Duodenal mucosa (tissue), 2 donors: ENCODE results near the gene REV1.
"Not testable (repeated sequence)": the region's sequence is repeated elsewhere in the genome, so short reads cannot be mapped to it uniquely, and the experiment has no call there.

Experiments
- H3K27ac ChIP-seq: one replicate; pipeline ENCODE4 v1.7.0; 2013; ENCODE audit warnings: low read depth, low read length
- H3K27me3 ChIP-seq, 2 donors: one replicate each; pipeline ENCODE4 v1.7.0; 2013; ENCODE audit warnings: low read length in 2 of 2, control low read depth in 1 of 2; ENCODE audit not compliant: insufficient read depth in 2 of 2, control insufficient read depth in 1 of 2
- H3K36me3 ChIP-seq, 2 donors: one replicate each; pipeline ENCODE4 v1.7.0; 2013; ENCODE audit warnings: low read length in 2 of 2, control low read depth in 1 of 2; ENCODE audit not compliant: insufficient read depth in 2 of 2, control insufficient read depth in 1 of 2
- H3K4me1 ChIP-seq, 2 donors: one replicate each; pipeline ENCODE4 v1.7.0; 2013; ENCODE audit warnings: low read length in 2 of 2, control low read depth in 1 of 2; ENCODE audit not compliant: insufficient read depth in 2 of 2, control insufficient read depth in 1 of 2
- H3K4me3 ChIP-seq, 2 donors: one replicate each; pipeline ENCODE4 v1.7.0; 2013; ENCODE audit warnings: low read length in 2 of 2, low read depth in 1 of 2
- H3K9ac ChIP-seq, 2 donors: one replicate each; pipeline ENCODE4 v1.7.0; 2013; ENCODE audit warnings: low read length in 2 of 2, low read depth in 1 of 2
- H3K9me3 ChIP-seq, 2 donors: one replicate each; pipeline ENCODE4 v1.7.0; 2013; ENCODE audit warnings: low read length in 2 of 2, control low read depth in 1 of 2; ENCODE audit not compliant: control insufficient read depth in 1 of 2

REV1 gene

GRCh38 chr2:99504844-99505584 is 15.2 kb upstream of the REV1 start:
- Histone ChIP-seq H3K9me3 (no peaks in the 10 kb centered on the region), H3K27ac (no peak overlapping the region)

DNA sequence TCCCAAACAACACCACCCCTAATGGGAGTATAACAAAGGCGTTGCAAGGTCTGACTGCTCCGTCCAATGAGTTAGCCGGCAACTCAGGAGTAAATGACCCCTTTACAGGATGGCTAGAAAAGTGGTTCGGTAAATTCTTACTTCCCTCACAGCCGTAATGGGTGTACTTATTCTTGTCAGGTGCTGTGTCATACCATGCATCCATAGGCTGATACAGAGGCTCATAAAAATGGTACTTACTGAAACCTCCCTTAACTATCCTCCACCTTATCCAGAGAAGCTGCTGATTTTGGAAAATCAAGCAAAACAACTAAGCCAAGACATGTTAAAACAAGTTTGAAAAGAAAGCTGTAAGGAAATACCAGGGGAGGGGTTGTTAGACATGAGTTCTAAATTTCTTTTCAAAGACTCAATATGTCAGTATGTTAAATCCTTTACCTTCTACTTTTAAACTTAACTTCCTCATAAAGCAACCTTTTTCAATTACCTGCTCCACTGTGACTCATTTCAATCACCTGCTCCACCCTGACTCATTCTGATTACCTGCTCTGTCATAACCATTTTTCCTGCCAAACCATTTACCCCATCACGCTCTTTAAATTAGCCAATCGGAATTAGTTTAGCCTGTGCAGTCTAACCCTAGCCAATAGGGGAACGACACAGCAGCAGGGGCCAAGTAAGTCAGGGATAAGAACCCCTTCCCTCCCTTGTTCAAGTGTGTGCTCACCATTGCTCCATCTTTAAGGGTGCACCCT is 14.0 kb upstream of the REV1 start:
- H3K4me3 ChIP-seq, H3K9ac ChIP-seq, H3K9me3 ChIP-seq, H3K27me3 ChIP-seq, H3K36me3 ChIP-seq, H3K4me1 ChIP-seq, H3K27ac ChIP-seq: not testable (repeated sequence)

More at GRCh38 chr2:99504844-99505584, 15.2 kb upstream of the REV1 start:
- no peak overlapping the region for H3K4me3 ChIP-seq
- peaks cover 0 to 4% of the 10 kb centered on the region in 2 donors for H3K4me1 ChIP-seq
- H3K9ac ChIP-seq, result no peak overlapping the region
- H3K36me3 ChIP-seq, result no peaks in the 10 kb centered on the region
- no peaks in the 10 kb centered on the region for H3K27me3 ChIP-seq

- no peaks in the 10 kb centered on the region for H3K36me3 ChIP-seq
- H3K27ac ChIP-seq, result no peak overlapping the region
- no peak overlapping the region for H3K9ac ChIP-seq
- peaks cover 5 to 6% of the 10 kb centered on the region in 2 donors for H3K4me1 ChIP-seq
- H3K27me3 ChIP-seq, result no peaks in the 10 kb centered on the region
- H3K9me3 ChIP-seq, result no peaks in the 10 kb centered on the region
- H3K4me3 ChIP-seq, result no peak overlapping the region
Measured at GRCh38 chr2:99496021-99496420, 6.2 kb upstream of the REV1 start.

GRCh38 chr2:99495115-99495860 is 5.5 kb upstream of the REV1 start:
- Histone ChIP-seq H3K4me3 (no peak overlapping the region), H3K27ac (no peak overlapping the region), H3K4me1 (peaks cover 11 to 12% of the 10 kb centered on the region in 2 donors), H3K27me3 (no peaks in the 10 kb centered on the region), H3K9me3 (no peaks in the 10 kb centered on the region), H3K36me3 (no peaks in the 10 kb centered on the region), H3K9ac (no peak overlapping the region)

- Histone ChIP-seq H3K27me3 (no peaks in the 10 kb centered on the region), H3K27ac (no peak overlapping the region), H3K9me3 (no peaks in the 10 kb centered on the region), H3K36me3 (no peaks in the 10 kb centered on the region), H3K4me3 (no peak overlapping the region), H3K9ac (no peak overlapping the region), H3K4me1 (peaks cover 11 to 19% of the 10 kb centered on the region in 2 donors)
Measured at GRCh38 chr2:99492721-99493120, 2.9 kb upstream of the REV1 start.

DNA sequence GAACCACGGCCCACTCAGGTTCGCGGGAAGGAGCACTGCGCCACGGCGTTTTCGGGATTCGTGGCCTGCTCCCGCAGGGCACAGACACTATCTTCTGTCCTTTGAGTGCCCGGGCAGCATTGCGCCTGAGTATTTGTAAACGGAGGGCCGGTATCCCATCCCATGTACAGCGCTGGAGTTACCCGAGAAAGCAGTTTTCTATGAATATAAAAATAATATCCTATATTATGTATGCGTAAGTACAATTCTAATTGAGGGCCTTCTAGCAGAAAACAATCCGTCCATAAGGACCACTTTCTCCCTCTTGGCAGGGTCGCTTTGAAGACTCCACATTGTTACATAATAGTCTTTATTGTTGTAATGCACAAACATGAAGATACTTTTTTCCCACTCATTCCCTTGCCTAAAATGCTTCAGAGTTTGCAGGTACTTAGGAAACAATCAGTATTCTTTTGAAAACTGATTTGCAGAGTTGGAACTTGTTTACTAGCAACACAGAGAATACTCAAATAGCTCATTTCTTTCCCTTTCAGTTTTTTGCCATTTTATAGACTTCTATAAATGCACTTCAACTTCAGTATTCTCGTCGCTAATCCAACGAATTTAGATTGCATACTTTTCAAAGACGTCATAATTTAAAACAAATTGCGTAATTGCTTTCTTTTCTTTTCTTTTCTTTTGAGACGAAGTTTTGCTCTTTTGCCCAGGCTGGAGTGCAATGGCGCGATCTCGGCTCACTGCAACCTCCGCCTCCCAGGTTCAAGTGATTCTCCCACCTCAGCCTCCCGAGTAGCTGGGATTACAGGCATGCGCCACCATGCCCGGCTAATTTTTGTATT is 1.0 kb upstream of the REV1 start:
- peak overlapping the region; percentile 74 to 89 for H3K4me3 ChIP-seq
- H3K9ac ChIP-seq, result peak overlapping the region; percentile 63 to 78
- H3K36me3 ChIP-seq, result no peaks in the 10 kb centered on the region
- peak overlapping the region; percentile 71 for H3K27ac ChIP-seq
- H3K4me1 ChIP-seq, result peaks cover 16 to 23% of the 10 kb centered on the region in 2 donors
- H3K9me3 ChIP-seq, result no peaks in the 10 kb centered on the region
- no peaks in the 10 kb centered on the region for H3K27me3 ChIP-seq

DNA sequence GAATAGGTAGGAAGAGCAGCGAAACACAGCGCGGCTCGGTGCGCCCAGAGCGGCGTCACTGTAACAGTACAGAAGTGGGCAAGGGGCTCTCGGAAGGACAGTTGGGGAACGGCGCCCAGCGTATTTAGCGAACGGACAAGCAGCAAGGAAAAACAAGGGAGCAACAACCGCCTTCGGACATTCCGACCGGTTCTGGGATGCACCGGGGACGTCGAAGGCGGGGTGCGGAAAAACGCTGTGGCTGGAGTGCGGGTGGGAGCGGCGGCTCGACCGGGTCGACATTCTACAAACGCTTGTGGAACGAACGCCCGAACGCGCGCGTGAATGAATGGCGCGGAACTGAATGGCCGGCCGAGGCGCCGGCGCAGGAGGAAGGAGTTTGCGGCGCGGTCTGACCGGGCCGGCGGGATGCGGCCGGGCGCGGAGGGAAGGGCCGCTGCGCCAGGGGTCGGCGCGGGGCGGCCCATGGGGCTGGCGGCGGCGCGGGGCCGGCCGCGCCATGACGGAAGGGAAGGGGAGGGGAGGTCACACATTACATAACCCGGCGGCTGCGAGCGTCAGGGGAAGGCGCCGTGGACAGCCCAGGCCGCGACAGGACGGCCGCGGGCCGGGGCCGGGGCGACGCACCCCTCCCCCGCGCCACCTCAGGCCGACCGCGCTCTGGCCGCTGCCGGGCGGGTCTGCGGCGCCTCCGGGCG is 605 bp downstream of the REV1 start:
- no peaks in the 10 kb centered on the region for H3K9me3 ChIP-seq
- no peaks in the 10 kb centered on the region for H3K36me3 ChIP-seq
- H3K4me1 ChIP-seq, result peaks cover 15 to 23% of the 10 kb centered on the region in 2 donors
- H3K27me3 ChIP-seq, result no peaks in the 10 kb centered on the region
- H3K27ac ChIP-seq, result peak overlapping the region; percentile 71
- H3K9ac ChIP-seq, result peak overlapping the region; percentile 73
- H3K4me3 ChIP-seq, result peak overlapping the region; percentile 85 to 87

DNA sequence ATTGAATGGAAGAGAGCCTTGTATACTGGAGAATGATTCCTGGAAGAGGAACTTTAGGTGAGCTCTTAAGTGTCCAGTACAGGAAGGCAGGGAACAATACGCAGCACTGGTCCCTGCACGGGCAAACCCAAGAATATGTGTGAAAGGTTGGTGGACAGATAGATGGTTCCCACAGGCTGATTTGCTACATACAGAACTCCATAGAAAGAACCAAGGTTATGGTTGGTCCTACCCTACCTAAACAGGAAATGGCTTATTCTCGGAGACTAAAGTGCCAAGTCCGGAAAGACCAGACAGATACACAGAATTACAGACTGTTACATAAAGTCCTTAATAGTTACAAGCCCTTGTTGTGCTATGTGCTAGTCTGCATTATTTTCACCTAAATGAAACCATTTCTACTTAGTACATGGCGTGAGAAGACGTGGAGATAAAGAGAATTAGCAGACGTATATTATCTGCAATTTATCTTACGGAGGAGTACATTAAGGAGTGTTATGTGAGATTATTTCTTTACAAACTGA is 1.2 kb downstream of the REV1 start:
- Histone ChIP-seq H3K9me3 (no peaks in the 10 kb centered on the region), H3K27ac (peak overlapping the region; percentile 71), H3K27me3 (no peaks in the 10 kb centered on the region), H3K9ac (peak overlapping the region; percentile 73), H3K36me3 (no peaks in the 10 kb centered on the region), H3K4me3 (peak overlapping the region; percentile 85 to 87), H3K4me1 (peaks cover 15 to 23% of the 10 kb centered on the region in 2 donors)

- H3K9me3 ChIP-seq, result no peaks in the 10 kb centered on the region
- no peak overlapping the region for H3K4me3 ChIP-seq
- H3K4me1 ChIP-seq, result peaks cover 15 to 23% of the 10 kb centered on the region in 2 donors
- H3K36me3 ChIP-seq, result no peaks in the 10 kb centered on the region
- no peak overlapping the region for H3K27ac ChIP-seq
- H3K9ac ChIP-seq, result no peak overlapping the region
- no peaks in the 10 kb centered on the region for H3K27me3 ChIP-seq
Measured at GRCh38 chr2:99487906-99488305, 1.9 kb downstream of the REV1 start.
